ENCODE measurements around the gene PHETA1. TPM values are rescaled to one million over a fixed set of nuclear protein-coding genes. Genes with fewer than 3 reads are reported as not detected.
"Not testable (repeated sequence)": the region's sequence is repeated elsewhere in the genome, so short reads cannot be mapped to it uniquely, and the experiment has no call there.

The PHETA1 gene
- total and polyA plus RNA-seq, 12 donors = 11.9 to 41.6 (median 18.6) TPM

GRCh38 chr12:111386885-111387284 lies 18.0 kb upstream of the PHETA1 start:
- TF ChIP-seq CTCF (IDR thresholded peaks at IDR 0.05) = no peak
- no peaks in the 10 kb centered on the region for H3K36me3 ChIP-seq
- DNase-seq = peak in 1 of 2 donors; percentile 31
- intact Hi-C loops (cut with DNase I) = no loop called here
- WGBS, 2 donors = 30 to 40% methylated on average over 3 of the region's 3 CpGs
- H3K4me3 ChIP-seq = no peak overlapping the region
- peaks cover 0 to 13% (median 0%) of the 10 kb centered on the region in 9 donors for H3K4me1 ChIP-seq
- no peak for ATAC-seq
- H3K27me3 ChIP-seq = peaks cover 0 to 3% (median 0%) of the 10 kb centered on the region in 7 donors
- no peak overlapping the region for H3K27ac ChIP-seq
- no peaks in the 10 kb centered on the region for H3K9me3 ChIP-seq

GRCh38 chr12:111384596-111384995 lies 15.7 kb upstream of the PHETA1 start:
- Histone ChIP-seq H3K4me3 (no peak overlapping the region), H3K27ac (no peak overlapping the region), H3K9me3 (no peaks in the 10 kb centered on the region), H3K36me3 (no peaks in the 10 kb centered on the region), H3K27me3 (peaks cover 0 to 3% (median 0%) of the 10 kb centered on the region in 7 donors), H3K4me1 (no peaks in the 10 kb centered on the region)
- 79 to 86% methylated on average over 5 of the region's 5 CpGs for WGBS, 2 donors
- TF ChIP-seq CTCF (IDR thresholded peaks at IDR 0.05) = no peak
- intact Hi-C loops (cut with DNase I) = no loop called here
- ATAC-seq (no peak), DNase-seq (no peak)

DNA sequence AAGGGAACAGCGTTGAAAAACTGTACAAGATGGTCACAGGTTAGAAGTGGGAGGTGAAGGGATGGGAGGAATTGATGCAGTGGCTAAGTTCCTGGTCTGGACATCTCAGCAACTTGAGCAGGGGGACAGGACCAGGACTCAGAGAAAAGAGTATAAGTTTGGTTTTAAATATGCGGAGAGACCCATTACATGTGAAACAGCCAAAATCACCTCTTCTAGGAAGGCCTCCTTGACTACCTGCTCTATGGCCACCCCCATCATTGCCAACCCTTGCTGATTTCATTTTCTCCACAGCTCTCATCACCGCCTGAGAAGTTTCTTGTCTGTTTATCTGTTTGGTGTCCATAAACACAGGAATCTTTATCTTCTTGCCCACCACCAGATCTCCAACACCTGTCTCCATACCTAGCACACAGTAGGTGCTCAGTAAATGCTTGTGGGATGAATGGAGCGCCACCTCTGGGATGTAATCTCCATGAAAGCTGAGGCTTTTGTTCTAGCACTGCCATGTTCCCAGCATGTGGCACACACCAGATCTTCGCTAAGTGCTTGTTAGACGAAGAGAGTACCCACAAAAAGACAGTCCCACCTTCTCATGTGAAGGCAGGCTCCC lies 11.2 kb upstream of the PHETA1 start:
- DNase-seq = no peak

GRCh38 chr12:111377440-111377839 lies 8.5 kb upstream of the PHETA1 start:
- WGBS, 2 donors = 97% methylated on average over 3 of the region's 3 CpGs
- H3K36me3 ChIP-seq = no peaks in the 10 kb centered on the region
- no peak for ATAC-seq
- no peak overlapping the region for H3K4me3 ChIP-seq
- H3K4me1 ChIP-seq = no peaks in the 10 kb centered on the region
- no peaks in the 10 kb centered on the region for H3K27me3 ChIP-seq
- intact Hi-C loops (cut with DNase I) = no loop called here
- DNase-seq = no peak
- no peak for TF ChIP-seq CTCF (IDR thresholded peaks at IDR 0.05)
- H3K9me3 ChIP-seq = peaks cover 0 to 7% (median 0%) of the 10 kb centered on the region in 11 donors
- H3K27ac ChIP-seq = no peak overlapping the region

More for the DNA sequence above, 11.2 kb upstream of the PHETA1 start:
- intact Hi-C loops (cut with DNase I) = no loop called here
- Histone ChIP-seq H3K27me3 (peaks cover 0 to 3% (median 0%) of the 10 kb centered on the region in 7 donors), H3K4me1 (no peaks in the 10 kb centered on the region), H3K27ac (no peak overlapping the region), H3K9me3 (peaks cover 0 to 7% (median 0%) of the 10 kb centered on the region in 11 donors), H3K36me3 (no peaks in the 10 kb centered on the region), H3K4me3 (no peak overlapping the region)
- TF ChIP-seq CTCF (IDR thresholded peaks at IDR 0.05) = no peak
- 93 to 94% methylated on average over 6 of the region's 6 CpGs for whole genome bisulfite sequencing, 2 donors
- ATAC-seq = no peak

GRCh38 chr12:111373231-111373630 lies 4.3 kb upstream of the PHETA1 start:
- H3K36me3 ChIP-seq; H3K9me3 ChIP-seq; H3K27ac ChIP-seq; H3K4me3 ChIP-seq; DNase-seq; ATAC-seq; intact Hi-C loops (cut with DNase I); H3K27me3 ChIP-seq: not testable (repeated sequence)
- H3K4me1 ChIP-seq = peaks cover 0 to 14% (median 13%) of the 10 kb centered on the region in 9 donors
- WGBS, 2 donors = 96 to 98% methylated on average over 1 of the region's 1 CpG

Measured in heart right ventricle (tissue), 16 donors.